HG03108 (cell line): Measurements from ENCODE around the gene CDYL.

Source experiments
- ATAC-seq: cut with Tn5 transposase; IDR thresholded peaks from one replicate; pipeline ENCODE4 v1.9.1; 2021; ENCODE audit warnings: moderate library complexity; ENCODE audit not compliant: unreplicated experiment

Gene CDYL

DNA sequence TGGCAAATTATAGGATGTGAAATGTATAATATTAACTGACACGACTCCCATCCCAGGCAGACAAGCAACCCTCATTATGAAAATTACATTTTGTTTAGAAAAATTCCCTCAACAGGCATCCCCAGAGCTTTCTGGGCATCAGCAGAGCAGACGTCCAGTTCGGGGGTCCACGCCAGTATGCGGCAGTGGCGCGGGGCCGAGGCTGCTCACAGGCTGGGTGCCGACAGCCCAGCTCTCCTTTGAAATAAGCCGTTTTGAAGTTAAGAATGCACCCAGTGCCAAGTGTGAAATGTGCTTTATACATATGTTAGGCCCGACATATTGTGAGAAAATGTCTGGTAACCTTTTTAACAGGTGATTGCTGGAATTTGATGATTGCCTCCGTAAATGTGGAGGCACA, 177.2 kb downstream of the CDYL start:
- ATAC-seq: no peak

DNA sequence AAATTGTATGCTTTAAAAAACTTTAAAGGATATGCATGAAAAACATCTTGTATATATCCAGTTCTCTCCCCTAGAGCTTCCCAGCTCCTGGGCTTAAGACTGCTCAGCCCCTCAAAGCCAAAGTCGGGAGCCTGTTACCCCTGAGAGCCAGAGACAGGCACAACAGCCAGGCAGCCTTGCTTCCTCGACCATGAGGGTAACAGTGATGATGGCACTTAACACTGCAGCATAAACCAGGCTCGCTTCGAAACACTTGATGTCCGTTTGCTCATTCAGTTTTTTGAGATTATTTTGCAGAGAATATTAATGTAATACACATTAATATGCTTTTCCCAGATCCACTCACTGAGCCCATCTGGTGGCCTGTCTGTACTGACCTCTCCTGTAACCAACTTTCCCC, 180.4 kb downstream of the CDYL start:
- ATAC-seq: no peak

DNA sequence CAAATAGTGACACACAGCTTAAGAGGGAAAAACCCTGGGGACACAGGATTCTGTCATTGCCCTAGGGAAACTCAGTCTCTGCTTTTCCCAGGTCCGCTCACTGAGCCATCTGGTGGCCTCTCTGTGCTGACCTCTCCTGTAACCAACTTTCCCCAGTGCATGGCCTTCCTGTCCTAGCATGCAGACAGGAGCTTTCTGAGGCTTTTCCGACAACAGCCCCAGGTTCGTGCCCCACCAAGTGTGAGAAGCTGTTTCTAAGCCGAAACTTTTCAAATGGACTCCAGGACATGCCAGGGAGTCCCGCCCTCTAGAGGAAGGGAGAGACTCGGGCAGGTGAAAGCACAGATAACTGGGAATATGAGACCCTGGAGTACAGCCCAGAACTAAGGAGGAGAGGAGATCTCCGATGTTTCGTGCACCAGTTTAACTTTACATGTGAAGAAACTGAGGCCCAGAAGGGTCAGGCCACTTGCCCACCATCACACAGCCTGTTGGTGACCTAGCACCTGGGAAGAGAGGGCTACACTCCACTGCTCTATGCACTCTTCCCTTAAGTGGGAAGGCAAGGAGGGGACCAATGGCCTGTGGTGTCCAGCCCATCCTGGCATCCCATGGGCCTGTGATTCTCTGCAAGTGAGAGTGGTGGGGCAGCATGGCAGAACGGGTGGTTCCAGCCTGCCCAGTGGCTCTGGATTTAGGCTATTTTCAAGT, 181.5 kb downstream of the CDYL start:
- no peak for ATAC-seq

GRCh38 chr6:4958624-4959023, 182.4 kb downstream of the CDYL start:
- ATAC-seq: no peak

DNA sequence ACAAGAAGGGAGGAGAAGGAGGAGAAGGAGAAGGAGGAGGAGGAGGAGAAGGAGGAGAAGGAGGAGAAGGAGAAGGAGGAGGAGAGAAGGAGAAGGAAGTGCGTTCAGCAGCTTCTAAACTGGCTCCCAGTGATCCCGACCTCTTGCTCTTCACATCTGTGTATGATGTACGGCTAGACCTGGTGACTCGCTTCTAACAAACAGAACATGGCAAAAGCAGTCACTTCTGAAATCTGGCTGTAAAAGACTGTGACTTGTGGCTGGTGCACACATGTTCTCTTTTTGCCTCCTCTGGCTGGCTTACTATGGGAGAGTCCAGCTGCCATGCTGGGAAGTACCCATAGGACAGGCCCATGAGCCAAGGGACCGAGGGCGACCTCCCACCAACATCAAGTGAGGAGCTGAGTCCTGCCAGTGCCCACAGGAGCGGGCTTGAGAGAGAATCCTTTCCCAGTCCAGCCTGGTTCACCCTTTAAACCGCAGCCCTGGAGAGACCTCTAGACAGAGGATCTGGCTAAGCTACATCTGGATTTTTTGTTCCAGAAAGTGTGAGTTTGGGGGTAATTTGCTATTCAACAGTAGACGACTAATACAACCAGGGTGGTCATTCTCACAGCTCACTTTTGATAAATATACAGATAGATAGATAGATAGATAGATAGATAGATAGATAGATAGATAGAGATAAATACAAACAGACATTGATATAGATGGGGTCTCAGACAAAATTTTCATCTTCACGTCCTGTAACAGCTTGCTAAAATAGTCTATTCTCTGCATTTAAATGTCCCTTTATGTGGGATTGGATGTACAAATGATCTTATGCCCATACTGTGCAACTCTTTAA, 185.3 kb downstream of the CDYL start:
- no peak for ATAC-seq

DNA sequence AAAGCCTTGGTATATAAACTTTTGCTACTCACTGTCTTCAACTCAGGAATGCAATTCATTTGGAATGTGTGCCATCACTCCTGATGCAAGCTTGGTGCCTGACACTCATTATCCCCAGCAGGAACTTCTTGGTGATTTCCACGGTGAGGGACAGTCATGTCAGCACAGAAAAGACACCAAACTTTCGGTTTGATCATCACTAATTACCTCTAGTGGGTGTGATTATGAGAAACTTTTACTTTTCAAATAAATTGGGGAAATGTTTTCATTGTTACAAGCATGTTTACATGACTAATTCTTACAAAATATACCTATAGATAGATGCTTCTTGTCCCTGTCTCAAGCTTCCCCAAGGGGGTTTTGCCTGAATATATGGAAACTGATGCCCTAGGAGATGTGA, 186.7 kb downstream of the CDYL start:
- ATAC-seq: no peak

- ATAC-seq: no peak
Observed at GRCh38 chr6:4964675-4965561, 188.7 kb downstream of the CDYL start.

DNA sequence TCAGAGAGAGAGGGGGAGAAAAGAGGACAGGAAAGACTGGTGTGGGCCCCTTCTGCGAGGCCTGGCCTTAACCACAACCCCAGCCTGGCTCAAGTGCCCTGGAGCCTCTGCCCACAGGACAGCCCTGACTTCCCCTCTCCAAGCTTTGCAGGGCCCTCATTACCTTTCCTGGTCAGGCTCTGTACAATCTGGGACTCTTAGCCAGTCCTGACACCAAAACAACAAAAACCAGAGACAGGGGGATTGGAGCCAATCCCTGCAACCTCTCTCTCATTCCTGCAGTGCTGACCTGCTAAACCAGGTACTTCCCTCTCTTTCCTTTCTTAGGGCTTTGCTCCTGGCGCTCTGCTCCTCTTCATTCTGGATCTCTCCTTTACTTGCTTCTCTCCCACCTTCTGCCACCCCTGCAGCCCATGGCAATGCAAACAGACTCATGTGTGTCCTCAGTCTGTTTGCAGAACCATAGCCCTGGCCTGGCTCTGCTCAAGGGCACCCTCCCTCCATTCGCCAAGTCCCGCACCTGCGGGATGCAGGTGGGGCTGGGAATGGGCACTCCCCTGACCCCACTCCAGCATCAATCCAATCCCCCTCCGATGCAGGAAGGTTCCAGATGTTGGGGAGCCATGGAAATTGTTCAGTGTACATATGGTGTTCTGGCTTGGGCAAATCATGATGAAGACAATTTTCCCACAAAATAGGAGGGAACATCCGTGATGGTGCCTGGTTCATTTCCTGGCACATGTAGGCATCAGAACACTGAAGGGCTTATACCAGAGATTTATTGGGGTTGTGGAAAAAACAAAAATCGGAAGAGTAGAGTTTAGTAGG, 189.6 kb downstream of the CDYL start:
- no peak for ATAC-seq

DNA sequence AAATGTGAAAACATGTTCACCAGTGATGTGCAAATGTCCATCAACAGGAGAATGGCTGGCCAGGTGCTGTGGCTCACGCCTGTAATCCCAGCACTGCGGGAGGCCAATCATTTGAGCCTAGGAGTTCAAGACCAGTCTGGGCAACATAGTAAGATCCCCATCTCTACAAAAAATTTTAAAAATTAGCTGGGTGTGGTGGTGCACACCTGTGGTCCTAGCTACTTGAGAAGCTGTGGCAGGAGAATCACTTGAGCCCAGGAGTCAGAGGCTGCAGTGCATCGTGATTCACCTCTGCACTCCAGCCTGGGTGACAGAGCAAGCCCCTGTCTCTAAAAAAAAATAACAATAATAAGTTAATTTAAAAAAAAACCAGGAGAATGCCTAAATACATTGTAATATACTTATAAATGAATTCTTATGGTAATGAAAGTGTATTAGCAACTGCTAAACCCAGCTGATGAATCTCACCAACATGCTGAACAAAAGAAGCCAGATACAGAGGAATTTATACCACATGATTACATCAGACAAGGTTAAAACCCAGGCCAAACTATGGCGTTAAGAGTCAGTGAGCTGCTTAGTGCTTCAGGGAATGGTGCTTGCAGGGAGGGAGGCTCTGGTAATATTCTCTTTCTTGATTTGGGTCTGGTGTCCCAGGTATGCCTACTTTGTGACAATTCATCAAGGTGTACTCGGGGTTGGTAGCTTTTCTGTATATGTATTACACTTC, 191.3 kb downstream of the CDYL start:
- ATAC-seq: no peak

DNA sequence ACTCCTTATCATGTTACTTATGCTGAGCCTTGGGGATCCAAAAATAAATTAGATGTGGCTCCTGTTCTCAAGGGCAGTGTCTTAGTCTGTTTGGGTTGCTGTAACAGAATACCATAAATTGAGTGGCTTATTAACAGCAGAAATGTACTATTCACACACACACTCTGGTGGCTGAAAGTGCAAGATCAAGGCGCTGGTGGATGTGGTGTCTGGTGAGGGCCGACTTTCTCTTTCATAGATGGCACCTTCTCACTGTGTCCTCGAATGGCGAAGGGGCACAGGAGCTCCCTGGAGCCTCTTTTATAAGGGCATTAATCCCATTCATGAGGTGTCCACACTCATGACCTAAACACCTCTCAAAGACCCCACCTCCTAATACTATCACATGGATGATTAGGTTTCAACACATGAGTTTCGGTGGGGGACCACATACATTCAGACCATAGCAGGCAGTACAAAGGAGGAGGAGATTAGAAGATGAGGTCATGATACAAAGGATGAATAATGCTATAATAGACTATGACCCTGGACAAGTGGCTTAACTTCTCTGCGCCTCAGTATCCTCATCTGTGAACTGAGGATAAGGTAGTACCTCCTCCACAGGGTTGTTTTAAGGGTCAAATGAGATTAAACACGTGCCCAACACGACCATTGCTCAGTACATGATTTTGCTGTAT, 193.5 kb downstream of the CDYL start:
- no peak for ATAC-seq

- no peak for ATAC-seq
Observed at GRCh38 chr6:4970739-4971395, 194.7 kb downstream of the CDYL start.

DNA sequence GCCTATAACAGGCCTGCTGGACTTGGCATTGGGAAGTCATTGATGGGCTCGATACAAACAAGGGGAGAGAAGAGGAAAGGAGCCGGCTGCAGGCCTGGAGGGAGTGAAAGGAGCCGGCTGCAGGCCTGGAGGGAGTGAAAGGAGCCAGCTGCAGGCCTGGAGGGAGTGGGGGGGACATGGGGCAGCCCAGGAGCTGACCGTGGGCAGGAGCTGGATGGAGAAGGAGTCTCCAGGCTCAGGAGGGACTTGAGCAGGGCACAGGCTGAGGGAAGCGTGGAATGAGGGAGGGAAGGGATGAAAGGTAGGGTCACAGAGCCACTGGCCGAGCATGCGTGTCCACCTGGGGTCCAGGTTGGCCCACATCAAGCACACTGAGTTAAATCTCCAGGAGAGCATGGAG, 195.6 kb downstream of the CDYL start:
- ATAC-seq: no peak

GRCh38 chr6:4972438-4972837, 196.2 kb downstream of the CDYL start:
- no peak for ATAC-seq

DNA sequence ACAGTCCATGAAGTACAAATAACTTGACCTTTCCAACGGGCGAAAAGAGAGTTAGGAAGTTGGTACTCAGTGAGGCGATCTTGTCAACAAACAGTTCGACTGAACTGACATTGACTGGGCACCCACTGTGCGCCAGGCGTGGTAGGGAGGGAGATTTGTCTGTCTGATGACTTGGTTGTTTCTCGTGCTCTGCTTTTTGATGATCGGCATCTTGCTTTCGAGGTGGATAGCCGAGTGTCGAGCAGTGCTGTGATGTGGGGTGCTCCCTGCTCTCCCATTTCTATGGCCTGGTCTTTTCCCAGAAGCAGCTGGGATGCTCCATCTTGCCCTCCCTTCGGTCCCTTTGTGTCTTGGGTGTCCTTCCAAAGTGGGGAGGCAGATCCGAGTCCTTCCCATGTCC, 197.2 kb downstream of the CDYL start:
- ATAC-seq: no peak

- ATAC-seq: no peak
Observed at GRCh38 chr6:4973982-4974745, 198.0 kb downstream of the CDYL start.

DNA sequence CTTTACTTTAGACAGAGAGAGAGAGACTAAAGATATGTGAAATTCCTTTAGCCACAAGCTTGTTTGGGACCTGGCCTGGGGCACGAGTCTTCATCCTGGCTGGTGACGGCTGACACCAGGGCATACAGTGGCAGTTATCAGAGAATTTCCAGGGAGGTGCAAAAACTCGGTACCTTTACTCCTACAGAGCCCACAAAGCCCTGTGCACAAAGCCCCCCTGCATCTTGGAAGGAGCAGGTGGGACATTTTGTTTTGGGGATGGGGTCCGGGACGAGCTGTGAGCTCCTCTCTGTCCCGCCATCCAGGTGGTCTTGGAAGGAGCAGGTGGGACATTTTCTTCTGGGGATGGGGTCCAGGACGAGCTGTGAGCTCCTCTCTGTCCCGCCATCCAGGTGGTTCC, 198.8 kb downstream of the CDYL start:
- no peak for ATAC-seq

DNA sequence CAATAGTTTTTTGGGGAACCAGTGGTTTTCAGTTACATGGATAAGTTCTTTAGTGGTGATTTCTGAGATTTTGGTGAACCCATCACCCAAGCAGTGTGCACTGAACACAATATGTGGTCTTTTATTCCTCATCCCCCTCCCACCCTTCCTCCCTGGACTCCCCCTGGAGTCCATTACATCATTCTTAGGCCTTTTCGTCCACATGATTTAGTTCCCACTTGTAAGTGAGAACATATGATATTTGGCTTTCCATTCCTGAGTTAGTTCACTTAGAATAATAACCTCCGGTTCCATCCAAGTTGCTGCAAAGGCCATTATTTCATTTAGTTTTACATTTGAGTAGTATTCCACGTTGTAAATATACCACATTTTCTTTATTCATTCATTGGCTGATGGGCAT, 199.3 kb downstream of the CDYL start:
- ATAC-seq: no peak

DNA sequence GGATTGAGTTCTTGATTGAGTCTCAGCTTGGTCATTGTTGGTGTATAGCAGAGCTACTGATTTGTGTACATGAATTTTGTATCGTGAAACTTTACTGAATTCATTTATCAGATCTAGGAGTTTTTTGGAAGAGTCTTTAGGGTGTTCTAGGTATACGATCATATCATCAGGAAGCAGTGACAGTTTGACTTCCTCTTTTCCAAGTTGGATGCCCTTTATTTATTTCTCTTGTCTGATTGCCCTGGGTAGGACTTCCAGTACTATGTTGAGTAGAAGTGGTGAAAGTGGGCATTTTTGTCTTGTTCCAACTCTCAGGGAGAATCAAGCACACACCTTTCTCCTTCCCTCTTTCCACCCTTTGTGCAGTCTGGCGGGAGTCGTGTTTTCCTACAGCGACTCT, 201.3 kb downstream of the CDYL start:
- no peak for ATAC-seq
